Measurements from ENCODE around the gene CTNNB1.
A peak's percentile ranks its signal among the peaks of the same experiment; 100 is the strongest.

Gene CTNNB1

GRCh38 chr3:41204369-41204768 lies 5.1 kb downstream of the CTNNB1 start:
- no peak for DNase-seq (ENCODE audit: low read depth)
- TF ChIP-seq, protein P1, sequence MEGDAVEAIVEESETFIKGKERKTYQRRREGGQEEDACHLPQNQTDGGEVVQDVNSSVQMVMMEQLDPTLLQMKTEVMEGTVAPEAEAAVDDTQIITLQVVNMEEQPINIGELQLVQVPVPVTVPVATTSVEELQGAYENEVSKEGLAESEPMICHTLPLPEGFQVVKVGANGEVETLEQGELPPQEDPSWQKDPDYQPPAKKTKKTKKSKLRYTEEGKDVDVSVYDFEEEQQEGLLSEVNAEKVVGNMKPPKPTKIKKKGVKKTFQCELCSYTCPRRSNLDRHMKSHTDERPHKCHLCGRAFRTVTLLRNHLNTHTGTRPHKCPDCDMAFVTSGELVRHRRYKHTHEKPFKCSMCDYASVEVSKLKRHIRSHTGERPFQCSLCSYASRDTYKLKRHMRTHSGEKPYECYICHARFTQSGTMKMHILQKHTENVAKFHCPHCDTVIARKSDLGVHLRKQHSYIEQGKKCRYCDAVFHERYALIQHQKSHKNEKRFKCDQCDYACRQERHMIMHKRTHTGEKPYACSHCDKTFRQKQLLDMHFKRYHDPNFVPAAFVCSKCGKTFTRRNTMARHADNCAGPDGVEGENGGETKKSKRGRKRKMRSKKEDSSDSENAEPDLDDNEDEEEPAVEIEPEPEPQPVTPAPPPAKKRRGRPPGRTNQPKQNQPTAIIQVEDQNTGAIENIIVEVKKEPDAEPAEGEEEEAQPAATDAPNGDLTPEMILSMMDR (IDR thresholded peaks at IDR 0.05; ENCODE audit: insufficient read depth, low read depth, low read length, missing control alignments): no peak
- H3K4me3 ChIP-seq (ENCODE audit: low read length): no peak overlapping the region

DNA sequence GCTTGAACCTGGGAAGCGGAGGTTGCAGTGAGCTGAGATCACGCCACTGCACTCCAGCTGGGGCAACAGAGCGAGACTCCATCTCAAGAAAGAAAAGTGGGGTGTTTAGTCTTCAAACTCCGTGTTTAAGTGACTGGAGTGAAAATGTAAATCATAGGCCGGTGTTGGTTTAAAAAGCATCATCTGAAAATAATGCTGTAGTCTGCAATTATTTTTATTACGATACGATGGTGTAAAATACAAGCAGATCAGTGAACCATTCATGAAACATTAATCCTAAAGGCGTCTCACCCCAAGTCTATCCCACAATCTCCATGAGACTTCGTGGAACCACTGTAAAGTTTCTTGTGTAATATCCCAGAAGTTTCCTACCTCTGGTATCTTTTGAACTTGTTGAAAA lies 6.3 kb downstream of the CTNNB1 start:
- H3K4me3 ChIP-seq (ENCODE audit: low read length): no peak overlapping the region
- DNase-seq (ENCODE audit: low read depth): no peak
- TF ChIP-seq, protein P1 (IDR thresholded peaks at IDR 0.05; ENCODE audit: insufficient read depth, low read depth, low read length, missing control alignments): no peak

DNA sequence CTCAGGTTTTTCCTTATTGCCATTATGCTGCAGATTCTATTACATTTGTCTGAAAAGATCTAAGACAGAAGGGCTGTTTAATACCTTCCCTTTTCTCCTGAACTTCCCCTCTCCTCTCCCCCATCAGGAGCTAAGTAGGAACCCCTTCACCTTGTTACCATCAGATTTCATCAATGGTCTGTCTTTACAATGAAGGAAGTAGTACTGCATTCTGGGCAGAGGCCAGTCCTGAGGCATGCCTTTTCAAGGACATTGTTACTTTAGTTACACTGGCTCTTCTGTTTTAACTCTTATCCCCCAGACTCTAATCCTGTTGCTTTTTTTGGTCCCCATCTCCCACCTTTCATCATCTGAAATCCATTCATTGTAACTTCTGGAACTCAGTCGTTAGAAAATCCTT lies 8.1 kb downstream of the CTNNB1 start:
- no peak overlapping the region for H3K4me3 ChIP-seq (ENCODE audit: low read length)
- TF ChIP-seq, protein P1 (IDR thresholded peaks at IDR 0.05; ENCODE audit: insufficient read depth, low read depth, low read length, missing control alignments): no peak
- DNase-seq (ENCODE audit: low read depth): no peak

DNA sequence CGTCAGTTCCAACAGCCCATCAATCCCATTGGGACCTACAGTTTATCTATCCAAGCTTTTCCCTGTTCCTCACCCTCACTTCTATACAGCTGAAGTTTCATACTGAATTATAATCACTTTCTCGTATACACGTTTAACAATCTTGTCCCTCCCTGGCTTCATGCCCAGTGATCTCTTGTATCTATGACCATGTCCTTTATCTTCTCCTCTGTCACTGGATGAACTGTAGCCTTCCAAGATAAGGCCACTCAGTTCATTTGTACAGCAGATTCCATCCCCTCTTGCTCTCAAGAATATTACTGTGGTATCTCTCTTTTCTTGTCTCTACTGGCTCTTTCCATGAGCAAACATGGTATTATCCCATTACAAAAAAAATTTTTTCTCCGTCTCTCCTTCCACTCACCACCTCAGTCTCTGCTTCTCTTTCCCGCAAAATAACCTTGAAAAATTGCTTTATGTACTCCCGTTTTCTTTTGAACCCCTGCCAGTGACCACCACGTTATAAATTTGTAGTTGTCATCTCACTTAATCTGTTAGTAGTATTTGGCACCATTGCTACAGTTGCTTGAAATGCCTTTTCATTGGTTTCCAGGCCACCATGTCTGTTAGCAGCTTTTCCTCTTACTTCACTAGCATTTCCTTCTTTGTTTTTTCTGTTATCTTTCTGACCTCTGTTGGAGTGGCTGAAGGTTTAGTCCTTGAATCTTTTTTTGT lies 9.4 kb downstream of the CTNNB1 start:
- TF ChIP-seq, protein P1 (IDR thresholded peaks at IDR 0.05; ENCODE audit: insufficient read depth, low read depth, low read length, missing control alignments): no peak
- H3K4me3 ChIP-seq (ENCODE audit: low read length): no peak overlapping the region
- no peak for DNase-seq (ENCODE audit: low read depth)

DNA sequence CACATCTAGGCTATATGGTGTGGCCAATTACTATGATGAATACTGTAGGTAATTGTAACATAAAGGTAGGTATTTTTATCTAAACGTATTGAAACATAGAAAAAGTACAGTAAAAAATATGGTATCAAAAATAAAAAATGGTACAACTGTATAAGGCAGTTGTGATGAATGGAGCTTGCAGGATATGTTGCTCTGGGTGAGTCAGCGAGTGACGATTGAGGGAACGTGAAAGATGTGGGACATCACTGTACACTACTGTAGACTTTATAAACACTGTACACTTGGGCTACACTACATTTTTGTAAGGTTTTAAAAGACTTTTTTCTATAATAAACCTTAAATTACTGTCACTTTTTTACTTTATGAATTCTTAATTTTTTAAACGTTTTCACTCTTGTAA lies 10.3 kb downstream of the CTNNB1 start:
- TF ChIP-seq, protein P1 (IDR thresholded peaks at IDR 0.05; ENCODE audit: insufficient read depth, low read depth, low read length, missing control alignments): no peak
- DNase-seq (ENCODE audit: low read depth): peak; percentile 42
- H3K4me3 ChIP-seq (ENCODE audit: low read length): no peak overlapping the region

GRCh38 chr3:41210966-41211365 lies 11.7 kb downstream of the CTNNB1 start:
- no peak overlapping the region for H3K4me3 ChIP-seq (ENCODE audit: low read length)
- DNase-seq (ENCODE audit: low read depth): no peak
- TF ChIP-seq, protein P1 (IDR thresholded peaks at IDR 0.05; ENCODE audit: insufficient read depth, low read depth, low read length, missing control alignments): no peak

GRCh38 chr3:41212088-41212487 lies 12.8 kb downstream of the CTNNB1 start:
- TF ChIP-seq, protein P1 (IDR thresholded peaks at IDR 0.05; ENCODE audit: insufficient read depth, low read depth, low read length, missing control alignments): no peak
- DNase-seq (ENCODE audit: low read depth): no peak
- H3K4me3 ChIP-seq (ENCODE audit: low read length): no peak overlapping the region

All from epithelial cell of esophagus (primary cell).